ENCODE measurements around the gene TMIGD1.

The TMIGD1 gene

DNA sequence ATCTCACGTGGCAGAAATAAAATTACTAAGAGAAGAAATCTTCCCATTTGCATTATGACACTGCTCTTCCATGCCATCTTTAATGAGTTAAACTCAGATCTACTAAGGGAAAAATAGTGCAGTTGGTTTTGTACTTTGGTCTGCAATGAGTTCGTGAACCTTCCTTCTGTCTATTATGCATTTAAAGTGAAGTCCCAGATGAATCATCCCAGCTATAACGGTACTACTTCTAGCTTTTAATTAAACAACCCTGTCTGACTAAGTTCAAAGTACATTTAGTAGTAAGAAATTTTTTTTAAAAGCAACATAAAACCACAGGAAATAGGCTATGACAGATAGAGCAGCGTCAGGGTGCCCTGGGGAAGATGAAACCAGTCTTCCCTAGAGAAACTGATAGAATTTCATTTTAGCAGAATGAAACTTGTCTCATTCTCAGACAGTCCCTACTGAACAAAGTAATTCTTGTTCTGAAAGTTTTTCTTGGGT is 1.8 kb downstream of the TMIGD1 start:
- DNase-seq (ENCODE audit: low read depth in 1 of 2, low spot score in 1 of 2): peak in 1 of 2 donors; percentile 61

DNA sequence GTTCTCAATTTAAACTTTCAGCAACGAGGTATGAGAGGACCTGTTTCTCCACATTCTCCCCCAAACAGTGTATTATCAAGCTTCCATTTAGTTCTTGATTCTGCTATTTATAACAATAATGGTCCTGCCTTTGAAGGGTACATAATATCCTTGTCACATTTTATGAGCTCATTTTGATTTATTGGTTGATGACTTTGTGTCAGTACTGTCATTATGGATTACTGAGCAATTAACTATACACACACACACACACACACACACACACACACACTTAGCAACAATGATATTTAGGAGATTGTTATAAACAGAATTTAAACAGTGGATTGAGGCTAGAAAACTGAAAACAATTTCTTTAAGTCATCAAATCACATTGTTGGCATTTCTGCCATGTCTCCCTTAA is 7.0 kb downstream of the TMIGD1 start:
- DNase-seq (ENCODE audit: low read depth in 1 of 2, low spot score in 1 of 2): no peak

DNA sequence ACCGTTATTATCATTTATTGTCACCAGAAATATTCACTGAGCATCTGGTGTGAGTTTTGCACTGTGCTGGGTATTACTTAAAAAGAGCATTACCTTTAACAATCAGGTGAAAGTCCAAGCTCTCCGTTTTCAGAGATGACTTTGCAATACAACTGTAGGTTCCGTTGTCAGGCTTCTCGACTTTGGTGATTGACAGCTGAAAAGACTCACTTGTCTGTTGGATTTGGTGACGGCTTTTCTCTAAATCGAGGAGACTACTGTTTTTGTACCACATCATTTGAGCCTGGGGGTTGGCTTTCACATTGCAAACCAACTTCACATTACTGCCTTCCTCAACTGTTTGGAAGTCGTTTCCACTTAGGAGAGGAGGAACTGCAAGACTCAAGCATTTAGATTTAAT is 9.1 kb downstream of the TMIGD1 start:
- no peak for DNase-seq (ENCODE audit: low read depth in 1 of 2, low spot score in 1 of 2)

DNA sequence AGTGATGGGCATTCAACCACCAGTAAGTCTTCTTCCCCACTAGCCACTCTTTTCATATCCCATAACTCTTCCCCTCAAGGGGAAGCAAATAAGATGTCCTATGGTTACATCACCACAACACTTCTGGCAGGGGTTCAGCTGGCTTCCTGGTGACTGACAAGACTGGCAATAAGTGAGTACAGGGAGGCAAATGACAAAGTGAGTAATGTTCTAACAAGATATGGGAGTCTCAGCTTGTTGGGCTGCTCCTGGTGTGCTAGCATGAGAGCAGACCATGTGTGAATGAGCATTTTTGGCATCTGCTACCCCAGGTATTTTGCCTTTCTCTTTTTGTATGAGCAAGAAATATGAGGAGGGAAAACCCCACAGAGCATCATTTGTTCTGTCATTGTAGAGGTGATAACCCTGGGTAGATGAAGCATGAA is 9.9 kb downstream of the TMIGD1 start:
- DNase-seq (ENCODE audit: low read depth in 1 of 2, low spot score in 1 of 2): peak; percentile 4 to 53

DNA sequence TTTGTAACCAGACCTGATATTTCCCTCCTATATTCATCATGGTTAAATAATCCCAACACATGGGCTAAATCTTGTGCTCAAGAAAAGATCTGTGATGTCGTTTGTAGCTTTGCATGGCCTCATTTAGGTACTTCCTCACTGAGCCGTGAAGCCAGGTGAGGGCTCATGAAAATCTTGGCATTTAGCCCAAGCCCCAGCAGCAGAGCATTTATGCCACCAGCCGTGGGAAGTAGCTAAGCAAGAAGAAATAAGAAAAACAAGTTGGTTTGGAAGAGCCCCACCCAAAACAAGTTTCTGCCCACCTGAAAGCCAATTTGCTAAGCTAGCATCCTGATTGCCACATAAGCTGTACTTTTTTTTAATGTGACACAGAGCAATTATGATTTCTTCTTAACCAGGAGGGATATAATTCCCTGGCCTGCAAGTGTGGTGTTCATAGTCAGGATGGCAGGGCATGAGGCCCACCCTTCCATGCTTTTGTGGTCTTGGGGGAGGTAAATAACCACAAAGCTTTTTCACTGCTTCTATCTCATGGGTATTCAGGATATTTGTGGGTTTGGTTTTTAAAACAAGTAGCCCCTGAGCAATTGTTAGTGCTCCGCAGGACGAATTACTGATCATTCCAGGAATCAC is 10.5 kb downstream of the TMIGD1 start:
- DNase-seq (ENCODE audit: low read depth in 1 of 2, low spot score in 1 of 2): no peak

DNA sequence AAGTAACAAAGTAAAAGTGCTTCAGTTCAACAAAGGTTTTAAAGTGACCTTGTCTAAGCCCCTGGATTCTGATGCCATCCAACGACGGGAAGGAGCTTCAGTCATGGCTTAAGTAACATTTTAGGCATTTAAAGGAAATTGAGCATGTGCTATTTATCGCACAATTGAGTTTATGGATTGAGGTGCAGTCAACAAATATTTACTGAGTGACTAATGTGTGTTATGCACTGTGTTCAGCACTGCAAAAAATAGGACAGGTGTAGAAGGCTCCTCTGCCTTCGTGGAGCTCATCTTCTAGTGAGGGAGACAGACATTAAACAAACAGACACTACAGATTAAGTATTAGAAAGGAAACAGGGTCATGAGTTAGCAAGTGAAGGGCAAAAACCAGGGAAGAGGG is 12.5 kb downstream of the TMIGD1 start:
- no peak for DNase-seq (ENCODE audit: low read depth in 1 of 2, low spot score in 1 of 2)

DNA sequence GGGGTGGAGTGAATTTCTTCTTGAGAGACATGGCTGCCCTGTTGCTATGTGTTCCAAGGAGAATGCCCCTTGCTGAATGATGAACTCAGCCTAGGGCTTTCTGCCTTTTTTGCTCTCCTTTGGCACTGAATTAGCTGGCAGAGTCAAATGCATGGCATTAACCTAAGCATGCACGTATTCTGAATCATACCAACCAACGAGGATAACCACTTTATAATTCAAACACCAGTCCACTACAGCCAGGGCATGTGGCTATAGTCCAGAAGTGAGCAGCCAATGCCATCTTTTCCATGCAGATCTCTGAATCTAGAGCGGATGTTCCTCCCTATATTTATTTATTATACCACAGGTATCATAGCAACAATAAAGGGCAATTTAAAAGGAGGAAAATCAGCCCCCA is 15.7 kb downstream of the TMIGD1 start:
- DNase-seq (ENCODE audit: low read depth in 1 of 2, low spot score in 1 of 2): no peak

DNA sequence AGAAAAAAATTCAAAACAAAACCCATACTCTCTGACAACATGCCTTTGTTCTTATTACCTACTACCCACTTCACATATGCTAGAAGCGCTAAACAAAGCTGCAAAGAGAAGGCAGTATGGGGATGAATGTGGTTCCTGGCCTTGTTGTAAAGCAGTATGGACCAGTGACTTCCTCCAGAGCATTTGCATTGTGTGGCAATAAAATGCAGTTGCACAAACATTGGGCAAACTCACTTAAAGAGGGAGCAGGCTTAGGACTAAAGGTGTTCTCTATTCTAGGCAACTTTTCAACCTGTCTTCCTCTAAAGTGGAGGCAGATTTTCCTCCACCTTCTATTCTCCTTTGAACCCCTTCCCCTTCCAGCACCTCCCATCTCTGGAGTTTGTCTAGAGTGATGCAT is 17.1 kb downstream of the TMIGD1 start:
- no peak for DNase-seq (ENCODE audit: low read depth in 1 of 2, low spot score in 1 of 2)

DNA sequence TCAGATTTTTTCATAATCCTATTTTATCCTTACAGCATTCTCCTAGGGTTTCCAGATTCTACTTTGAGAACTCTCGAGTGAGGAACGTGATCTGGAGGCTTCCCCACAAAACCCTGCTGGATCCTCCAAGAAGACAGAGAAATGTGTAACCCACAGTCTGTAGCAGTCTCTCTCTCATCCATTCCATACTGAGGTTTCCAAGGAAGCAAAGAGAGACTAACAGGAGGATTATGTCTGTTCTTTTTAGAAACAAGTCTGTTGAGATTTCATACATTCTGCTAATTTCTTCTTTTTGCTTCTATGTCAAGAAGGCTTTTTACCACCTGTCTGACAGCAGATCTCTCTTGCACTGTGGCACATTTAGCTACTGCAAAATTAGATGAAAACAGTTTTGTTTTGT is 18.8 kb downstream of the TMIGD1 start:
- no peak for DNase-seq (ENCODE audit: low read depth in 1 of 2, low spot score in 1 of 2)

DNA sequence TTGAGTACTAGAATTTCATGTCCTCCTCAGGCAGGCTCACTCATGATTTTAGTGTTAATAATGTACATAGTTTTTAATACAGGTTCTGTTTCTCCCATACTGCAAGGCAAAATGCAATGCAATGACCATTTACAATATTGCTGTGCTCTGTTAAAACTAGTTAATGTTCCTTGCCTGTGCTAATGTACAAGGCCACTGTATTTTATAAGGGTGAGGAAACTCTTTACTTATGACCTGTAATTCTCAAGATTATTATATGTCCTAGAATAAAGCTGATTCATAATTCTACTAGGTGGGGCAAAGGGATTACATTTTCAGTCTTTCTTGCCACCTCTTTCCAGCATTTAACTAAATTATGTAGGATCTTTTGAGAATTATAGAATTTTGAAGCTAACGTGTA is 19.4 kb downstream of the TMIGD1 start:
- no peak for DNase-seq (ENCODE audit: low read depth in 1 of 2, low spot score in 1 of 2)

DNA sequence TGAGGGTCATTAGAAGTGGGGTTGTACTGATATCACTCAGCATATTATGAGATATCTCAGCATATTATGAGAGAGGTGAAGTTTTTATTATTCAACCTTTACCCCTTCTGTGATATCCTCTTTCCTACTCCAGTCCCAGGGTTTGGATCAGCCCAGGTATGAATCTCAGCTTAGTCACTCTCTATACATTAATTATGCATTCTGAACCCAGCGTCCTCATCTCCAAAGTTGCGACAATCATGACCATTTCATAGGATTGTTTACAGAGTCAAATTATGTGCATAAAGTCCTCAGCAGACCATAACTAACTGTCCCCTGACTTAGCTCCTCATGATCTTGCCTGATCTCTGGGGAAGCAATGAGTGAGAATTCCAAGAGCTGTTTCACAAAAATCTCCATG is 21.6 kb downstream of the TMIGD1 start:
- DNase-seq (ENCODE audit: low read depth in 1 of 2, low spot score in 1 of 2): no peak

DNA sequence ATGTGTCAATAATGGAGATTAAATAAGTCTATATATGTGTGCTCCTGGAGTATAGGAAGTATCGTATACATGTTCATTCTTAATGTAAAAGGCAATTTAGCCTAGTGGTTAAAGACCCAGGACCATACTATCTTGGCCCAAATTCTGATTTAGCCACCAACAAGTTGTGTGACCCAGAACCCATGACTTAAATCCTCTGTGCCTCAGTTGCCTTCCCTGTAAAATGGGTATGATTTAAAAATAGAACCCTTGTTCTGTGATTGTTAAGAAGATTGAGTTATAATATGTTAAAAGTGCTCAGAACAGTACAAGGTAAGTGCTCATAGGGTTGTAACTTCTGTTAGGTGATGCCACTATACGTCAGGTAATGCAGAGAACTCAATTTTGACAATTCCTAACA is 23.3 kb downstream of the TMIGD1 start:
- no peak for DNase-seq (ENCODE audit: low read depth in 1 of 2, low spot score in 1 of 2)

DNA sequence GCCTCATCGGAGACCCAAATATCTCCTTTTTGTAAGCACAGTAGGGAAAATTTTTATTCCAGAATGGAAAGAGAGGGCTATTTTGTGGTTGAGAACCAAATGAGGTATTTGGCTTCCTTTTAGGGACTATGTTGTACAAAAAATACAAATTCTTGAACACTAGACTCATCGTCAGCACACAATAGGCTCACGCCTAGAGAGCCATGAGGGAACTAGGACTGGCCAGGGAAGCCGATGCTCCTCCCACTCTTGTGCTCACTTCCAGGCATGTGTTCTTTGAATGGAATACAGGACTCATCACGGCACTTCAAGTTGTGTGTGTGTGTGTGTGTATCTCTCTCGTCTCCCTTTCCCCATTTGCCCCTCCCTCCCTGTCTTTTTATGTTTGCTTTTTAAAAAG is 24.3 kb downstream of the TMIGD1 start:
- no peak for DNase-seq (ENCODE audit: low read depth in 1 of 2, low spot score in 1 of 2)

DNA sequence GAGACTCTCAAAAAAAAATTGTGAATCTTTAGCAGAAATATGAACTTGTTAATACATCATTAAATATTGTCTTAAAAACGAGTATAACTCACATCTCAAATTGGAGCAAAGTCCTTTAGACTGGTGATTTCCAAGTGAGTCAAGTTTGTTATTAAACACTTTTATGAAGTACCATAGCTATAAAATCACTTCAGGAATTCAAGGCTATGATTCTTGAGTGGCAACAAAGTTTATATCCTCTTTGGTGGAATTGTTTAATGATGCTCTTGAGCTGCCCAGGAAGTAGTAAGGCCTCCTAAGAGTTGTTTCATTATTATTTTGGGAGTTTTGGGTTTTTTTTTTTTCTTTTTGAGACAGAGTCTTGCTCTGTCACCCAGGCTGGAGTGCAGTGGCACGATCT is 25.5 kb downstream of the TMIGD1 start:
- DNase-seq (ENCODE audit: low read depth in 1 of 2, low spot score in 1 of 2): no peak

DNA sequence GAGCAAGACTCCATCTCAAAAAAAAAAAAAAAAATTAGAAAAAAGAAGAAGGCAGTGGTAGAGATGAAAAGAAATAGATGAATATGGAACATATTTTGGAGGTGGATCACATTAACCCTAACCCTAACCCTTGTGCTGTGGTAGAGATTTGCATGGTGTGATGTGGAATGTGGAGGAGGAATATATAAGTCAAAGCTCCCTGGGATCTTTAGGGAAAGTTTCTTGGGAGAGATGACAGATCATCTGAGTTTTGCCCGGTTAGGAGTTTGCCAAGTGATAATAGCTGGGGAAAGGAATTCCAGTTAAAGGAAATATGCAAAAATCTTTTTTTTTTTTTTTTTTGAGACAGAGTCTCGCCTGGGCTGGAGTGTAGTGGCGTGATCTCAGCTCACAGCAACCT is 29.1 kb downstream of the TMIGD1 start:
- no peak for DNase-seq (ENCODE audit: low read depth in 1 of 2, low spot score in 1 of 2)

DNA sequence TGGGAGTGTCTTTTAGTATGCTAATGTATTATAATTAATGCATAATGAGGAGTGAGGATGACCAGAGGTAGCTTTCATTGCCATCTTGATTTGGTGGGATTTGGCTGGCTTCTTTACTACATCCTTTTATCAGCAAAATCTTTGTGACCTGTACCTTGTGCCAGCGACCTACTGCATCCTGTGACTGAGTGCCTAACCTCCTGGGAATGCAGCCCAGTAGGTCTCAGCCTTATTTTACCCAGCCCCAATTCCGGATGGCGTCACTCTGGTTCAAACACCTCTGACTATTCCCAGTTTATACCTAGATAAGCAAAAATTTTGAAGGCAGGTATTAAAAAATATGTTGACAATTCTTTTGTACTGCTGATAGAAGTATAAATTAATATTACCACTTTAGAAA is 31.6 kb downstream of the TMIGD1 start:
- no peak for DNase-seq (ENCODE audit: low read depth in 1 of 2, low spot score in 1 of 2)

DNA sequence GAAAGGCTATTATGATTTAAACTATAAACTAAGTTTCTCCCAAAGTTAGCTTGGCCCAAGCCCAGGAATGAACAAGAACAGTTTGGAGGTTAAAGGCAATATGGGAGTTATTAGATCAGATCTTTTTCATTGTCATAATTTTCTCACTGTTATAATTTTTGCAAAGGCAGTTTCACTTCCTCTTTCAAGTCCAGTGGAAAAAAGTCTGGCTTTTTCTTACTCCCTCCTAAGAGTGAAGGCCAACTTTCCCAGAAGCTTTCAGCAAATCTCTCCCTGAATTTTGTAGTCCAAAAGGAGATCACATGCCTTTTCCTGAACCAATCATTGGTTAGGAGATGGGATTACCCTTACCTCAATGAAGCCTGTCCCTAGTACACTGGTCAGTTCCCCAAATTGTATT is 33.0 kb downstream of the TMIGD1 start:
- no peak for DNase-seq (ENCODE audit: low read depth in 1 of 2, low spot score in 1 of 2)

DNA sequence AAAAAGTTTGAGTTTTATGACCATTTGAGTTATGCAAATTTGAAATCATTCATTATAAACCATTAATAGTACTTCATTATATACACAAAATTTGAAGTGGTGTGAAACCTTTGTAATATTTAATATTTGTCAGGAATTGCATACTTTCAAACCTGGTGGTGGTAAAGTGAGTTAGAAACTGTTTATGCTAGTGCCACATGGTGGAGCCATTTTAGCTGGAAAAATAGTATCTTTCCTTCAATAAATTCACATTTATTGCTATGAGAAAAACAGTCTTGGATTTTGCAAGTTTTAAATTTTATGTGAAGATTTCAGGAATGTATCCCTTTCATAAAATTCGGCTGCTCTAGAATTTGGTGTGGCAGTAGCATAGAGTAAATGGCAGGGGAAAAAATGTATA is 34.9 kb downstream of the TMIGD1 start:
- DNase-seq (ENCODE audit: low read depth in 1 of 2, low spot score in 1 of 2): no peak

DNA sequence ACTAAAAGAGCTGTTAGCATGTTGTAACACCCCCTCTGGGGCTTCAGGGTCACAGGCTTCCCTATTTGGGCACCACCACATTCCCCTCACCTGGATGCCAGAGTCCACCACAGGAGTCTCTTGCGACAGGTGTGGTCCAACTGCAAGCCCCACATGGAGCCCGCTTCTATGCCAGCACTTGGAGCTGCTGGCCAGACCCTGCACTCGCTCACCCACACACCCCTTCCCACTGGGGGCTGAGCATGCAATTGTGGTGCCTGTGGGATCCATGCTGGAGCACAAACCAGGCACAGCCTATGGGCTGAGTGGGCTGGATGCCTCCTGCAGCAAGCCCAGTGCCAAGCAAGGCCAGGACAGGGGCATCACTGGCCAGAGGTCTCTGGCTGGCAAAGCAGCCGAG is 36.1 kb downstream of the TMIGD1 start:
- no peak for DNase-seq (ENCODE audit: low read depth in 1 of 2, low spot score in 1 of 2)

DNA sequence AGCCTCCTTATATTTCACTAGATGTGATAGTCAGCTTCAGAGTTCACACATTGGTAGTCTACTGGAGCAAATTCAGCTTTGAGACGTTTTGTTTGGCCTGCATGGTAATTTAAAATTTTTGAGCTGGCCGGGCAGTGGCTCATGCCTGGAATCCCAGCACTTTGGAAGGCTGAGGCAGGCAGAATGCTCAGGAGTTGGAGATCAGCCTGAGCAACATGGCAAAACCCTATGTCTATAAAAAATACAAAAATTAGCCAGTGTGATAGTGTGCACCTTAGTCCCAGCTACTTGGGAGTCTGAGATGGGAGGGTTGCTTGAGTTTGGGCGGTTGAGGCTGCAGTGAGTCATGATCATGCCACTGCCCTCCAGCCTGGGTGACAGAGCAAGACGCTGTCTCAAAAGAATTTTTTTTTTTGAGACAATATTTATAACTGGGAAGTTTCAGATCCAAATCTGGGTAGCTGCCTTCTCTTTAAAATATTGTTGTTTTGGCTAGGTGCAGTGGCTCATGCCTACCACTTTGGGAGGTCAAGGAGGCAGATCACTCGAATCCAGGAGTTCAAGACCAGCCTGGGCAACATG is 37.3 kb downstream of the TMIGD1 start:
- DNase-seq (ENCODE audit: low read depth in 1 of 2, low spot score in 1 of 2): no peak

DNA sequence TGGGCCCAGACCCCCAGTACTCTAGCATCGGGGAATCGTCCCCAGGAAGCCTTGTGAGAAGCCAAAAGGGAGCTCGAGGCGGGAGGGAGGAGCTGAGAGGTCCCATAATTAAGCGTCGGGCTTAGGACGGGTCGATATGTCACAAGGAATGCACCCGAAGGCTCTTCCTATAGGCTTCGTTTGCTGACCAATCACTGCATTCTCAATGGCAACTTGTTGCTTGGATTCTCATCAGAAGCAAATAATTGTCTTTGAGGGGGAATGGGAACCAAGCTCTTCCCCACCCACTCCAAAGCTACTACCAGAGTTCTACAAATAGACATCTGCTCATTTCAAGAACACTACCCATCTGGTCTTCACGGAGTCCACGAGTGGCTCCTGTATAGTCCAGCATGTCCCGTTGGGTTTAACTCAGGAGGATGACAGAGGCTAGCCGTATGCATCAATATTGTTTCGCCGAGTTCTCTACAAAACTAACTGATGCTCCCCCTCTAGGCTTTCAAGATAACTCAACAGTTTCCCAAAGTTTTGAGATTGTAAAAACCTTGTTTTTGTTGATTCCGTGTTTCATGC is 41.5 kb downstream of the TMIGD1 start:
- DNase-seq (ENCODE audit: low read depth in 1 of 2, low spot score in 1 of 2): no peak

DNA sequence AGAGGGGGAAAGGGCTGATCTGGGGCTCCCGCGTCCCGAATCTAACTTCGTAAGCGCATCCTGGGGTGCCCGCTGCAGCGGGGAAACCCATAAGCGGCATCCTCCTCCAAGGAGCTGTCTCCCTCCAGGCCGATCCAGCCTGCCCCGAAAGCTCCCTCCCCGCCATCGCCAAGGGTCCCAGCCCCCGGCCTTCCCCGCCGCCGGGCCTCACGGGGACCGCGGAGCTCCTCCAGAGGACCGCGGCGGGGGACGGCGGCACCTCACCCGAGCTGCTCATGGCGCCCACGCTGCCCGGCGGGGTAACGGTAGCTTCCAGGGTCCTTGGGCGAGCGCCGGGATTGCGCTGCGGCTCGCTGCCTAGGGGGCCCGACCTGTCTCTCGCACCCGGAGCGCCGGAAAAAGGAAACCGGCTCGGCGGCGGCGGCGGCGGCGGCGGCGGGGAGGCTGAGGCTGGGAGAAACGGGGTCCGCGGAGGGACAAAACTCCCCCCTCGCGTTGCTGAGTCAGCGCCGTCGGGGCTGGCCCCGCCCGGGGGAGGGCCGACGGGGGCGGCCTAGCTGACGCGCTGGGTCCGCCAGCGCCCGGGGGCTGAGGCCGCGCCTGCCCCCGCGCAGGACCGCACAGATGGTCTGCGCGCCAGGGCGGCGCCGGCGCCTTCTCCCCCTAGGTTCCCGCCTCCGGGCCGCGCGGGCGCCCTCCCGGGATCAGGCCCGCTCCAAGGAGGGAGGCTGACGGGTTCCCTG is 42.1 kb downstream of the TMIGD1 start, which contains the start of gene BLMH:
Gene BLMH (minus strand): TSS at position 402 of the 743 bp plus-strand sequence. CDS start 125 bp downstream, at position 277.
- peak; percentile 72 to 75 for DNase-seq (ENCODE audit: low read depth in 1 of 2, low spot score in 1 of 2)

Measured in activated CD4-positive, alpha-beta T cell treated with anti-CD3 and anti-CD28 coated beads, Interleukin-2, amount 50 U/mL, for 24 hours (primary cell).